RWPE2 (cell line): ENCODE data around the gene HECTD3.

Experiments
- ATAC-seq: fragments of 200-7000 bp; cut with Tn5 transposase; 3 replicates; pipeline ENCODE4 v1.9.1; 2021; ENCODE audit warnings: low read depth
- DNase-seq: peaks from one replicate; pipeline ENCODE4 v3.0.0-alpha.2; 2020; ENCODE audit warnings: low spot score
- H3K27ac ChIP-seq: fragments of 450-650 bp; 2 replicates; pipeline ENCODE4 v1.5.1; 2017; ENCODE audit warnings: mild to moderate bottlenecking; ENCODE audit not compliant: poor library complexity, severe bottlenecking
- H3K27me3 ChIP-seq: fragments of 250-450 bp; sonication (Bioruptor Pico); 2 replicates; pipeline ENCODE4 v1.5.1; 2021; ENCODE audit warnings: mild to moderate bottlenecking, moderate library complexity; ENCODE audit not compliant: insufficient read depth, poor library complexity, severe bottlenecking
- H3K36me3 ChIP-seq: fragments of 250-450 bp; sonication (Bioruptor Pico); 2 replicates; pipeline ENCODE4 v1.5.1; 2020; ENCODE audit warnings: low read depth, mild to moderate bottlenecking, moderate library complexity
- H3K4me1 ChIP-seq: fragments of 250-450 bp; sonication (Bioruptor Pico); 2 replicates; pipeline ENCODE4 v1.5.1; 2021; ENCODE audit warnings: mild to moderate bottlenecking, moderate library complexity; ENCODE audit not compliant: insufficient read depth, poor library complexity, severe bottlenecking
- H3K4me3 ChIP-seq: fragments of 250-450 bp; sonication (Bioruptor Pico); 2 replicates; pipeline ENCODE4 v1.5.1; 2021; ENCODE audit warnings: mild to moderate bottlenecking, moderate library complexity; ENCODE audit not compliant: severe bottlenecking
- H3K9me3 ChIP-seq: fragments of 250-450 bp; sonication (Bioruptor Pico); 2 replicates; pipeline ENCODE4 v1.5.1; 2021; ENCODE audit warnings: mild to moderate bottlenecking, moderate library complexity; ENCODE audit not compliant: severe bottlenecking
- TF ChIP-seq, protein P1 (sequence below): fragments of 450-650 bp; IDR thresholded peaks from one replicate; pipeline ENCODE4 v1.5.1; 2017; ENCODE audit warnings: mild to moderate bottlenecking, moderate library complexity; ENCODE audit not compliant: poor library complexity, severe bottlenecking

The HECTD3 gene

DNA sequence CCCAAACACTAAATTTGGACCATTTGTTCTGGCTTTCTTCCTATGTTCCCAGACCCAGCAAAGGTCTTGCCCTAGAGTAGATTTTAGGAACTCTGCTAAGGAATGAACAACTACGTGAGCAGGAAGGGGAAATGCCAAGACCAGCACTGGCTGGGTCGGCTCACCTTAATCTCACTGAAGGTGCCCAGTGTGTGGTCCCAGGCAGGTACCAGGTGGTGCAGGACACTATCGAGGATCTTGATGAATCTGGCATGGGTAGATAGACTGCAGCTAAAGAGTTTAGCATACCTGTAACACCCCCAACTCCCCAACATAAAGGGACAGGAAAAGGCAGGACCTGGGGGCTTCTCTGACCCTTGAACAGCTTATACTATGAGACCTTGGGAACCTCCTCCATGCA lies 3.0 kb downstream of the HECTD3 start:
- ATAC-seq (no peak), DNase-seq (no peak)
- Histone ChIP-seq H3K27me3 (no peaks in the 10 kb centered on the region), H3K27ac (no peak overlapping the region), H3K9me3 (no peaks in the 10 kb centered on the region), H3K36me3 (peaks cover 40% of the 10 kb centered on the region), H3K4me3 (no peak overlapping the region), H3K4me1 (peaks cover 4% of the 10 kb centered on the region)
- TF ChIP-seq, protein P1, sequence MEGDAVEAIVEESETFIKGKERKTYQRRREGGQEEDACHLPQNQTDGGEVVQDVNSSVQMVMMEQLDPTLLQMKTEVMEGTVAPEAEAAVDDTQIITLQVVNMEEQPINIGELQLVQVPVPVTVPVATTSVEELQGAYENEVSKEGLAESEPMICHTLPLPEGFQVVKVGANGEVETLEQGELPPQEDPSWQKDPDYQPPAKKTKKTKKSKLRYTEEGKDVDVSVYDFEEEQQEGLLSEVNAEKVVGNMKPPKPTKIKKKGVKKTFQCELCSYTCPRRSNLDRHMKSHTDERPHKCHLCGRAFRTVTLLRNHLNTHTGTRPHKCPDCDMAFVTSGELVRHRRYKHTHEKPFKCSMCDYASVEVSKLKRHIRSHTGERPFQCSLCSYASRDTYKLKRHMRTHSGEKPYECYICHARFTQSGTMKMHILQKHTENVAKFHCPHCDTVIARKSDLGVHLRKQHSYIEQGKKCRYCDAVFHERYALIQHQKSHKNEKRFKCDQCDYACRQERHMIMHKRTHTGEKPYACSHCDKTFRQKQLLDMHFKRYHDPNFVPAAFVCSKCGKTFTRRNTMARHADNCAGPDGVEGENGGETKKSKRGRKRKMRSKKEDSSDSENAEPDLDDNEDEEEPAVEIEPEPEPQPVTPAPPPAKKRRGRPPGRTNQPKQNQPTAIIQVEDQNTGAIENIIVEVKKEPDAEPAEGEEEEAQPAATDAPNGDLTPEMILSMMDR: no peak

GRCh38 chr1:45007311-45007710 lies 3.8 kb downstream of the HECTD3 start:
- DNase-seq (no peak), ATAC-seq (no peak)
- Histone ChIP-seq H3K27ac (no peak overlapping the region), H3K9me3 (no peaks in the 10 kb centered on the region), H3K27me3 (no peaks in the 10 kb centered on the region), H3K36me3 (peaks cover 45% of the 10 kb centered on the region), H3K4me3 (no peak overlapping the region), H3K4me1 (peaks cover 4% of the 10 kb centered on the region)
- TF ChIP-seq, protein P1: no peak

- no peak overlapping the region for H3K27ac ChIP-seq
- H3K4me3 ChIP-seq: no peak overlapping the region
- no peak for ATAC-seq
- DNase-seq: no peak
- H3K9me3 ChIP-seq: no peaks in the 10 kb centered on the region
- H3K4me1 ChIP-seq: no peaks in the 10 kb centered on the region
- TF ChIP-seq, protein P1: no peak
- peaks cover 48% of the 10 kb centered on the region for H3K36me3 ChIP-seq
- no peaks in the 10 kb centered on the region for H3K27me3 ChIP-seq
Measured at GRCh38 chr1:45005761-45006160, 5.4 kb downstream of the HECTD3 start.

DNA sequence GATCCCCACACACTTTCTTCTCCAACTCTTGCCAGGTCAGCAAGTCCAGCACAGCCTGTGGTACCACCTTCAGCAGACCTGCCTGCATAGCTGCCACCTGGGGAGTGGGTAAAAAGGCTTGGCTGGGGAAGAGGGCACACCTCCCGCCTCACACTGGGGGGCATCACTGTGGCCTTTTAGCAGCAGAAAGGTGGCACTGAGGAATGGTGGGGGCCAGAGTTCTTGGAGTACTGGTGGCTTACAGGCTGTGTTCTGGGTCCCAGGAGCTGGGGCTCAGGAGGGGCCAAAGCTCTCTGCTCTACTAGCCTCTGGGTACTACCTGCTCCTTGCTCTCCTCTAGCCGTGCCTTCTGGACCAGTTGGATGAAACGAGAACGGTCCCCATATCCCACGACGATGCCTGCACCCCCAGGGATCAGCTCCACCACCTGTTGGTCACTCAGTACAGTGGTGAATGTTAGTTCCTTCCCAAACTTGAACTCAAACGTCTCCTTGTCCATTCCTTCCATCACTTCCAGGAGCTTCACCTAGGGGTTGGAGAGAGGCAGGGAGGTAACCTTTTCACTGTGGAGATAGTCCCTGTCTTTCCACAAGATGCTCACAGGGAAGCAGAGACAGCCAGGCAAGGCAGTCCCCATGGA lies 6.7 kb downstream of the HECTD3 start:
- H3K36me3 ChIP-seq: peaks cover 45% of the 10 kb centered on the region
- TF ChIP-seq, protein P1: no peak

GRCh38 chr1:45003741-45004140 lies 7.4 kb downstream of the HECTD3 start:
- no peaks in the 10 kb centered on the region for H3K4me1 ChIP-seq
- DNase-seq: no peak
- no peak overlapping the region for H3K4me3 ChIP-seq
- TF ChIP-seq, protein P1: no peak
- no peak overlapping the region for H3K27ac ChIP-seq
- H3K9me3 ChIP-seq: no peaks in the 10 kb centered on the region
- ATAC-seq: no peak
- peaks cover 38% of the 10 kb centered on the region for H3K36me3 ChIP-seq
- H3K27me3 ChIP-seq: no peaks in the 10 kb centered on the region

More for the DNA sequence above, 6.7 kb downstream of the HECTD3 start:
- Histone ChIP-seq H3K27me3 (no peaks in the 10 kb centered on the region), H3K4me1 (no peaks in the 10 kb centered on the region), H3K4me3 (no peak overlapping the region), H3K27ac (no peak overlapping the region), H3K9me3 (no peaks in the 10 kb centered on the region)
- DNase-seq: no peak
- no peak for ATAC-seq
